H1 (cell line): Measurements from ENCODE around the gene KCNB1. TPM values are rescaled to one million over a fixed set of nuclear protein-coding genes. Genes with fewer than 3 reads are reported as not detected.

Experiments used
- BCL11A ChIP-seq, 2 experiments: IDR thresholded peaks; one replicate each; pipeline ENCODE4 v1.6.1; 2011; ENCODE audit warnings: low read depth in 2 of 2, low read length in 2 of 2, mild to moderate bottlenecking in 2 of 2
- BRCA1 ChIP-seq: IDR thresholded peaks from 2 replicates; pipeline ENCODE4 v1.6.1; 2012; ENCODE audit warnings: low read depth, low read length, improper control_type of control experiment
- CHD7 ChIP-seq: fragments of 300-600 bp; sonication (generic); IDR thresholded peaks from 2 replicates; pipeline ENCODE4 v1.7.1; 2012; ENCODE audit warnings: low read length, moderate library complexity, mild to moderate bottlenecking, inconsistent platforms; ENCODE audit not compliant: insufficient replicate concordance
- CREB1 ChIP-seq: IDR thresholded peaks from 2 replicates; pipeline ENCODE4 v1.6.1; 2012; ENCODE audit warnings: inconsistent platforms
- EP300 ChIP-seq, 2 experiments: IDR thresholded peaks; 1 replicate in 1 of 2; 2 replicates in 1 of 2; pipeline ENCODE4 v1.6.1; 2011 to 2012; ENCODE audit warnings: low read depth in 2 of 2, low read length in 2 of 2, mild to moderate bottlenecking in 2 of 2, borderline replicate concordance in 1 of 2, inconsistent platforms in 1 of 2, moderate library complexity in 1 of 2
- KDM4A ChIP-seq: IDR thresholded peaks from one replicate; pipeline ENCODE4 v1.7.1; 2012; ENCODE audit warnings: low read depth, mild to moderate bottlenecking, moderate library complexity, low read length, inconsistent platforms; ENCODE audit not compliant: severe bottlenecking
- MAX ChIP-seq: IDR thresholded peaks from 2 replicates; pipeline ENCODE4 v1.6.1; 2012; ENCODE audit warnings: inconsistent platforms
- PHF8 ChIP-seq: fragments of 200-600 bp; sonication (generic); conservative IDR thresholded peaks from 2 replicates; pipeline ENCODE4 v1.7.1; 2012; ENCODE audit warnings: low read depth, mild to moderate bottlenecking, inconsistent platforms, low read length, moderate library complexity
- POLR2A ChIP-seq, 2 experiments: IDR thresholded peaks; 1 replicate in 1 of 2; 2 replicates in 1 of 2; pipeline ENCODE4 v1.6.1; 2011; ENCODE audit warnings: low read depth in 2 of 2, low read length in 2 of 2, mild to moderate bottlenecking in 2 of 2; ENCODE audit errors: control extremely low read depth in 1 of 2
- SAP30 ChIP-seq: fragments of 300-600 bp; sonication (generic); IDR thresholded peaks from 2 replicates; pipeline ENCODE4 v1.7.1; 2012; ENCODE audit warnings: low read length, moderate library complexity, mild to moderate bottlenecking, inconsistent platforms; ENCODE audit not compliant: insufficient read depth, insufficient replicate concordance
- SRF ChIP-seq: IDR thresholded peaks from 2 replicates; pipeline ENCODE4 v1.6.1; 2011; ENCODE audit warnings: mild to moderate bottlenecking, low read depth, low read length, moderate library complexity
- polyA plus RNA-seq, 7 experiments: library from polyadenylated mRNA; depleted of rRNA in 3 of 7; stranded (reverse) in 5 of 7; unstranded in 2 of 7; fragments of >200 nt in 5 of 7; fragments of 200-250 nt in 2 of 7; gene quantifications; 1 replicate in 5 of 7; 2 replicates in 1 of 7; 4 replicates in 1 of 7; pipeline versions ENCODE4 v1.2.1 to v1.2.3, GENCODE V29; 2011 to 2013; ENCODE audit warnings: missing spikeins in 2 of 7, mixed read lengths in 2 of 7
- total RNA-seq: library from RNA; stranded (reverse); fragmentation: NEBNext Ultra II Directional; extraction: Animal tissue kit (Norgen Biotek cat#: 25700); gene quantifications from 2 replicates; pipeline ENCODE4 v1.2.1, GENCODE V29; 2021

KCNB1 gene
- total and polyA plus RNA-seq, 2 of the 8 experiments (the other 6 are each of a cell fraction or from before 2014, with no cell fraction given), result 0.58 to 0.67 TPM

- TF ChIP-seq CHD7 (no peak), SRF (no peak), KDM4A (no peak), SAP30 (no peak), CREB1 (no peak), BCL11A (IDR thresholded peaks at IDR 0.05; ENCODE audit: low read depth in 2 of 2, low read length in 2 of 2) (no peak), POLR2A (IDR thresholded peaks at IDR 0.05; ENCODE audit: control extremely low read depth in 1 of 2, low read depth in 2 of 2, low read length in 2 of 2) (no peak), EP300 (IDR thresholded peaks at IDR 0.05; ENCODE audit: borderline replicate concordance in 1 of 2, low read depth in 2 of 2, low read length in 2 of 2) (no peak), PHF8 (no peak), BRCA1 (no peak), MAX (no peak)
Observed at GRCh38 chr20:49324306-49324705, 158.2 kb downstream of the KCNB1 start (continued).
